ENCODE measurements around the gene FER. TPM values are rescaled to one million over a fixed set of nuclear protein-coding genes. Genes with fewer than 3 reads are reported as not detected.

FER gene
- total RNA-seq, 1 donor, result 36.6 TPM

- Histone ChIP-seq H3K4me2 (ENCODE audit: insufficient read depth, low read length) (no peak overlapping the region), H3K4me3 (ENCODE audit: insufficient read depth, low read length) (no peak overlapping the region), H4K20me1 (ENCODE audit: insufficient read depth, low read length) (no peaks in the 10 kb centered on the region), H3K79me2 (ENCODE audit: insufficient read depth, low read length) (peaks cover 28% of the 10 kb centered on the region), H3K36me3 (ENCODE audit: insufficient read depth, low read length) (no peaks in the 10 kb centered on the region), H3K27ac (ENCODE audit: low read depth, low read length) (no peak overlapping the region), H3K9me3 (ENCODE audit: low read depth, low read length) (no peaks in the 10 kb centered on the region), H3K4me1 (ENCODE audit: insufficient read depth, low read length) (peaks cover 25% of the 10 kb centered on the region), H2AFZ (ENCODE audit: low read length) (no peak overlapping the region), H3K27me3 (ENCODE audit: insufficient read depth, low read length) (no peaks in the 10 kb centered on the region)
- no peak for TF ChIP-seq CTCF (IDR thresholded peaks at IDR 0.05; ENCODE audit: extremely low read depth, low read depth, low read length)
- no peak for DNase-seq (ENCODE audit: insufficient read length, low spot score, missing footprints)
Observed at GRCh38 chr5:108797396-108797795, 49.7 kb downstream of the FER start.

GRCh38 chr5:108797986-108798385 lies 50.3 kb downstream of the FER start:
- peaks cover 25% of the 10 kb centered on the region for H3K4me1 ChIP-seq (ENCODE audit: insufficient read depth, low read length)
- peaks cover 33% of the 10 kb centered on the region for H3K79me2 ChIP-seq (ENCODE audit: insufficient read depth, low read length)
- no peak overlapping the region for H3K4me2 ChIP-seq (ENCODE audit: insufficient read depth, low read length)
- H3K4me3 ChIP-seq (ENCODE audit: insufficient read depth, low read length), result no peak overlapping the region
- no peaks in the 10 kb centered on the region for H3K9me3 ChIP-seq (ENCODE audit: low read depth, low read length)
- H2AFZ ChIP-seq (ENCODE audit: low read length), result no peak overlapping the region
- DNase-seq (ENCODE audit: insufficient read length, low spot score, missing footprints), result no peak
- TF ChIP-seq CTCF (IDR thresholded peaks at IDR 0.05; ENCODE audit: extremely low read depth, low read depth, low read length), result no peak
- H4K20me1 ChIP-seq (ENCODE audit: insufficient read depth, low read length), result no peaks in the 10 kb centered on the region
- no peaks in the 10 kb centered on the region for H3K36me3 ChIP-seq (ENCODE audit: insufficient read depth, low read length)
- no peaks in the 10 kb centered on the region for H3K27me3 ChIP-seq (ENCODE audit: insufficient read depth, low read length)
- H3K27ac ChIP-seq (ENCODE audit: low read depth, low read length), result no peak overlapping the region

- peaks cover 37% of the 10 kb centered on the region for H3K79me2 ChIP-seq (ENCODE audit: insufficient read depth, low read length)
- H3K27ac ChIP-seq (ENCODE audit: low read depth, low read length), result peak overlapping the region; percentile 43
- no peaks in the 10 kb centered on the region for H3K36me3 ChIP-seq (ENCODE audit: insufficient read depth, low read length)
- no peak for DNase-seq (ENCODE audit: insufficient read length, low spot score, missing footprints)
- H2AFZ ChIP-seq (ENCODE audit: low read length), result no peak overlapping the region
- no peak for TF ChIP-seq CTCF (IDR thresholded peaks at IDR 0.05; ENCODE audit: extremely low read depth, low read depth, low read length)
- peaks cover 25% of the 10 kb centered on the region for H3K4me1 ChIP-seq (ENCODE audit: insufficient read depth, low read length)
- no peaks in the 10 kb centered on the region for H4K20me1 ChIP-seq (ENCODE audit: insufficient read depth, low read length)
- H3K4me3 ChIP-seq (ENCODE audit: insufficient read depth, low read length), result no peak overlapping the region
- H3K27me3 ChIP-seq (ENCODE audit: insufficient read depth, low read length), result no peaks in the 10 kb centered on the region
- peak overlapping the region; percentile 15 for H3K4me2 ChIP-seq (ENCODE audit: insufficient read depth, low read length)
- H3K9me3 ChIP-seq (ENCODE audit: low read depth, low read length), result no peaks in the 10 kb centered on the region
Observed at GRCh38 chr5:108798513-108799265, 51.0 kb downstream of the FER start.

- Histone ChIP-seq H3K79me2 (ENCODE audit: insufficient read depth, low read length) (peaks cover 54% of the 10 kb centered on the region), H2AFZ (ENCODE audit: low read length) (peak overlapping the region; percentile 32), H3K4me3 (ENCODE audit: insufficient read depth, low read length) (peak overlapping the region; percentile 36), H3K36me3 (ENCODE audit: insufficient read depth, low read length) (no peaks in the 10 kb centered on the region), H3K27me3 (ENCODE audit: insufficient read depth, low read length) (no peaks in the 10 kb centered on the region), H3K27ac (ENCODE audit: low read depth, low read length) (peak overlapping the region; percentile 65), H4K20me1 (ENCODE audit: insufficient read depth, low read length) (no peaks in the 10 kb centered on the region), H3K4me2 (ENCODE audit: insufficient read depth, low read length) (peak overlapping the region; percentile 79), H3K9me3 (ENCODE audit: low read depth, low read length) (no peaks in the 10 kb centered on the region), H3K4me1 (ENCODE audit: insufficient read depth, low read length) (peaks cover 25% of the 10 kb centered on the region)
- no peak for DNase-seq (ENCODE audit: insufficient read length, low spot score, missing footprints)
- TF ChIP-seq CTCF (IDR thresholded peaks at IDR 0.05; ENCODE audit: extremely low read depth, low read depth, low read length), result no peak
Observed at GRCh38 chr5:108801301-108801700, 53.6 kb downstream of the FER start.
